Measurements from ENCODE around the gene TARDBP. TPM values are rescaled to one million over a fixed set of nuclear protein-coding genes. Genes with fewer than 3 reads are reported as not detected.

The TARDBP gene
- total and polyA plus RNA-seq, 9 of the 15 experiments (the other 6 are each of a cell fraction or from before 2014, with no cell fraction given): 122 to 515 (median 243) TPM

- TF ChIP-seq CLOCK (CRISPR knock-in tag; IDR thresholded peaks at IDR 0.05; ENCODE audit: borderline replicate concordance): no peak
- TF ChIP-seq ARID4B (CRISPR knock-in tag; IDR thresholded peaks at IDR 0.05): peak; percentile 92; the same call in 1 of the 2 replicates
- no peak for TF ChIP-seq RFX1 (IDR thresholded peaks at IDR 0.05)
- no peak for TF ChIP-seq STAT5B (CRISPR knock-in tag; IDR thresholded peaks at IDR 0.05)
- TF ChIP-seq, protein P1, sequence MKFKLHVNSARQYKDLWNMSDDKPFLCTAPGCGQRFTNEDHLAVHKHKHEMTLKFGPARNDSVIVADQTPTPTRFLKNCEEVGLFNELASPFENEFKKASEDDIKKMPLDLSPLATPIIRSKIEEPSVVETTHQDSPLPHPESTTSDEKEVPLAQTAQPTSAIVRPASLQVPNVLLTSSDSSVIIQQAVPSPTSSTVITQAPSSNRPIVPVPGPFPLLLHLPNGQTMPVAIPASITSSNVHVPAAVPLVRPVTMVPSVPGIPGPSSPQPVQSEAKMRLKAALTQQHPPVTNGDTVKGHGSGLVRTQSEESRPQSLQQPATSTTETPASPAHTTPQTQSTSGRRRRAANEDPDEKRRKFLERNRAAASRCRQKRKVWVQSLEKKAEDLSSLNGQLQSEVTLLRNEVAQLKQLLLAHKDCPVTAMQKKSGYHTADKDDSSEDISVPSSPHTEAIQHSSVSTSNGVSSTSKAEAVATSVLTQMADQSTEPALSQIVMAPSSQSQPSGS (CRISPR knock-in tag; IDR thresholded peaks at IDR 0.05): no peak; the same call in 1 of the 2 replicates
- no peak for TF ChIP-seq TCF7 (IDR thresholded peaks at IDR 0.05; ENCODE audit: borderline replicate concordance)
- TF ChIP-seq SIX5 (IDR thresholded peaks at IDR 0.05; ENCODE audit: borderline replicate concordance in 1 of 2, insufficient read depth in 1 of 2, low read depth in 1 of 2, low read length in 2 of 2): peak; percentile 64 to 65; a peak in 3 of 4 replicates
- TF ChIP-seq CREM (IDR thresholded peaks at IDR 0.05; ENCODE audit: low read depth): peak; percentile 84
- TF ChIP-seq DPF2 (IDR thresholded peaks at IDR 0.05): peak; percentile 20
- no peak for TF ChIP-seq ZNF140 (CRISPR knock-in tag; IDR thresholded peaks at IDR 0.05)
- no peak for TF ChIP-seq POLR3A (IDR thresholded peaks at IDR 0.05; ENCODE audit: borderline replicate concordance, extremely low read depth, insufficient read depth, insufficient read length)
- peak; percentile 65; the same call in 1 of the 2 replicates for TF ChIP-seq ETS1 (conservative IDR thresholded peaks at IDR 0.05; ENCODE audit: control insufficient read depth, low read depth, low read length)
- TF ChIP-seq GMEB1 (CRISPR knock-in tag; IDR thresholded peaks at IDR 0.05): peak; percentile 96
- peak; percentile 85; the same call in 1 of the 2 replicates for TF ChIP-seq GTF2F1 (IDR thresholded peaks at IDR 0.05; ENCODE audit: low read depth, low read length)
Measured at GRCh38 chr1:11012260-11013159, at the start of gene TARDBP (continued).

Data from K562 (cell line).